SK-N-SH (cell line): ENCODE measurements around the gene FXYD7. TPM values are rescaled to one million over a fixed set of nuclear protein-coding genes. Genes with fewer than 3 reads are reported as not detected.
"Not testable (repeated sequence)": the region's sequence is repeated elsewhere in the genome, so short reads cannot be mapped to it uniquely, and the experiment has no call there.

Experiments used
- CTCF ChIA-PET: fragments of 300-600, 350-600 bp; formaldehyde crosslinking; extraction: SDS; loops from one replicate; lab custom pipeline; 2021; lab: Yijun Ruan, JAX
- POLR2A ChIA-PET: fragments of 350-600 bp; sonication (Branson Sonifier 250); formaldehyde crosslinking; extraction: SDS; loops from one replicate; lab custom pipeline; 2020; ENCODE audit warnings: antibody characterized with exemption, inconsistent platforms; lab: Yijun Ruan, JAX
- DNase-seq: peaks from one replicate; pipeline ENCODE4 v3.0.0; 2012
- H2AFZ ChIP-seq: fragments of 200-600 bp; sonication (generic); 2 replicates; pipeline ENCODE4 v1.8.1; 2016; ENCODE audit warnings: antibody characterized with exemption, mild to moderate bottlenecking, low read depth
- H3F3A ChIP-seq: fragments of 200-600 bp; sonication (generic); replicated peaks from 2 replicates; pipeline ENCODE3; 2016; ENCODE audit warnings: antibody characterized with exemption, mild to moderate bottlenecking; ENCODE audit not compliant: insufficient read depth
- H3K27ac ChIP-seq, 2 experiments: fragments of 200-500 bp in 1 of 2; fragments of 200-600 bp in 1 of 2; sonication (Bioruptor generic) in 1 of 2; sonication (generic), shearing (Covaris generic) in 1 of 2; 2 replicates each; pipeline versions ENCODE4 v1.5.1 to v1.6.1; 2014 to 2016; ENCODE audit warnings: low read depth in 2 of 2, inconsistent platforms in 1 of 2, low read length in 1 of 2, mild to moderate bottlenecking in 1 of 2, mixed read lengths in 1 of 2
- H3K27me3 ChIP-seq: fragments of 200-600 bp; sonication (generic), shearing (Covaris generic); 2 replicates; pipeline ENCODE4 v1.6.1; 2016; ENCODE audit warnings: mixed run types; ENCODE audit not compliant: insufficient read depth
- H3K36me3 ChIP-seq, 2 experiments: fragments of 200-500 bp in 1 of 2; fragments of 200-600 bp in 1 of 2; sonication (Bioruptor generic) in 1 of 2; sonication (generic) in 1 of 2; replicated peaks in 1 of 2; 2 replicates each; pipeline versions ENCODE3 to v1.5.1; 2014 to 2016; ENCODE audit warnings: low read length in 1 of 2, mild to moderate bottlenecking in 1 of 2; ENCODE audit not compliant: insufficient read depth in 2 of 2, control insufficient read depth in 1 of 2
- H3K4me1 ChIP-seq, 2 experiments: fragments of 200-500 bp in 1 of 2; fragments of 200-600 bp in 1 of 2; sonication (Bioruptor generic) in 1 of 2; sonication (generic), shearing (Covaris generic) in 1 of 2; 2 replicates each; pipeline versions ENCODE4 v1.5.1 to v1.6.1; 2014 to 2016; ENCODE audit warnings: low read depth in 1 of 2, low read length in 1 of 2, mixed run types in 1 of 2; ENCODE audit not compliant: insufficient read depth in 2 of 2, control insufficient read depth in 1 of 2
- H3K4me2 ChIP-seq: fragments of 200-600 bp; sonication (generic), shearing (Covaris generic); 2 replicates; pipeline ENCODE4 v1.6.1; 2017; ENCODE audit warnings: mixed run types
- H3K4me3 ChIP-seq, 2 experiments: fragments of 200-500 bp in 1 of 2; fragments of 200-600 bp in 1 of 2; sonication (Bioruptor generic) in 1 of 2; sonication (generic), shearing (Covaris generic) in 1 of 2; 2 replicates each; pipeline versions ENCODE4 v1.5.1 to v1.8.1; 2014 to 2016; ENCODE audit warnings: low read depth in 2 of 2, inconsistent platforms in 1 of 2, low read length in 1 of 2, mild to moderate bottlenecking in 1 of 2, mixed read lengths in 1 of 2, moderate library complexity in 1 of 2
- H3K79me2 ChIP-seq: fragments of 200-600 bp; sonication (generic); 2 replicates; pipeline ENCODE4 v1.8.1; 2017; ENCODE audit warnings: mild to moderate bottlenecking; ENCODE audit not compliant: insufficient read depth
- H3K9ac ChIP-seq: fragments of 200-600 bp; sonication (generic); 2 replicates; pipeline ENCODE4 v1.6.1; 2017; ENCODE audit warnings: mixed run types
- H3K9me2 ChIP-seq: fragments of 200-600 bp; sonication (generic); 2 replicates; pipeline ENCODE4 v1.6.1; 2017; ENCODE audit warnings: mixed run types
- H3K9me3 ChIP-seq: fragments of 200-600 bp; sonication (generic); 2 replicates; pipeline ENCODE4 v1.6.1; 2017; ENCODE audit warnings: mixed run types, mild to moderate bottlenecking, moderate library complexity
- H4K20me1 ChIP-seq: fragments of 200-600 bp; sonication (generic); 2 replicates; pipeline ENCODE4 v1.6.1; 2017; ENCODE audit warnings: mild to moderate bottlenecking, mixed run types; ENCODE audit not compliant: insufficient read depth
- EP300 ChIP-seq, 2 experiments: IDR thresholded peaks; 2 replicates each; pipeline versions ENCODE4 v1.4.0 to v1.6.1; 2012; ENCODE audit warnings: borderline replicate concordance in 1 of 2, low read depth in 1 of 2, low read length in 1 of 2
- RFX5 ChIP-seq: IDR thresholded peaks from 2 replicates; pipeline ENCODE4 v1.6.1; 2012; ENCODE audit warnings: mild to moderate bottlenecking, improper control_type of control experiment, low read length
- TCF12 ChIP-seq: IDR thresholded peaks from 2 replicates; pipeline ENCODE4 v1.4.0; 2012
- TEAD4 ChIP-seq: IDR thresholded peaks from 2 replicates; pipeline ENCODE4 v1.4.0; 2012; ENCODE audit warnings: mild to moderate bottlenecking, borderline replicate concordance; ENCODE audit not compliant: insufficient read depth
- ZBTB33 ChIP-seq: IDR thresholded peaks from 2 replicates; pipeline ENCODE4 v1.4.0; 2012; ENCODE audit warnings: low read depth, borderline replicate concordance
- WGBS: methylation state at CpG from one replicate; pipeline ENCODE4 v1.1.6; 2017; ENCODE audit warnings: low lambda C conversion rate; 5-methylcytosine and 5-hydroxymethylcytosine counted together
- polyA plus RNA-seq, 3 experiments: library from polyadenylated mRNA; depleted of rRNA; stranded (reverse); fragments of >200 nt; gene quantifications; 2 replicates each; pipeline ENCODE4 v1.2.3, GENCODE V29; 2012

FXYD7 gene
- polyA plus RNA-seq, 1 of the 3 experiments (the other 2 are of a cell fraction): 0.44 TPM

- TF ChIP-seq RFX5: no peak
- no peak for TF ChIP-seq ZBTB33
- TF ChIP-seq TEAD4: no peak
Measured at GRCh38 chr19:35099897-35100275, 43.2 kb upstream of the FXYD7 start (continued).

DNA sequence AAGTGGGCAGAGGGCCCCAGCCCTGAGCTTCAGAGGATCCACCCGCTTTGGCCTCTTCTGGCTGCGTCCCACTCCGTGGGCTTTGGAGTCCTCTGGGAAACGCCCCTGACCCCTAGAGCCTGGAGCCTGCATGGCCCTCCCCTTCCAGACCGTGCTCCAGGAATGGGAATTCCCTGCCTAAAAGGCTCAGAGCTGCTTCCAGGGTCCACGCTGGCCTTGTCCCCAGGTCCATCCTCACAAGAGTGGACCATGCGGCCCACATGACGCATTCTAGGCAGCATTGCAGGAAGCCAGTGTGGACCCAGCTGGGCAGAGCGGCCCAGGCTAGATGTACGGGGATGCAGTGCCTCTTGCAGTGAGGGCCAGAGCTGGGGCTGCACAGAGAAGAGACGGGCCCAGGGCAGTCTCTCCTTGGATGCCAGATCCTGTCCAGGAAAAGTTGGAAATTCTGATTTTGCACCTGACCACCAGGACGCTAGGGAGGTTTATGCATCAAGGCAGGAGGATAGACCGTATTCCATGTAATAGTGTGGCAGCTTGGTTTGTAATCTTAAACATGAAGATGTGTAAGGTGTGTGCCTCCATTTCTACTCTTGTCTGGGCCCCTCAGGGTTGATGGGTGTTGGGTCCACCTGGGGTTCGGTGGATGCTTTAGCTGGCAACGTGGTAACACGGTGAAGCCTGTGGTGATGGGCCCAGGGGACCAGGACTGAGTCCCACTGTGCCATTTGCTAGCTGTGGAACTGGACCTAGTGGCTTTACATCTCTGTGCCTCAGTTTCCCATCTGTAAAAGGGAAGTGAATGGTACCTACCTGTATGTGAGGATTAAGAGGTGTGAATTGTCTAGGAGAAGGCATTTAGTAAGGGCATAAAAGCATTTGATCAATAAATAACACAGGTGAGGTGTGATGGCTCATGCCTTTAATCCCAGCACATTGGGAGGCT is 42.2 kb upstream of the FXYD7 start:
- ChIA-PET CTCF (interaction anchor here (0.9 to 5.2 kb wide), 7 partner anchors 9 to 56 kb away, joined by 3 to 27 read pairs (median 6); partner anchors contain the start of gene LGI4), POLR2A (no interaction called here)
- H3K36me3 ChIP-seq: no peaks in the 10 kb centered on the region
- no peaks in the 10 kb centered on the region for H3K9me3 ChIP-seq
- no peaks in the 10 kb centered on the region for H3K79me2 ChIP-seq
- no peak overlapping the region for H3K9ac ChIP-seq
- H3K27me3 ChIP-seq: no peaks in the 10 kb centered on the region
- H2AFZ ChIP-seq: no peak overlapping the region
- H4K20me1 ChIP-seq: no peaks in the 10 kb centered on the region
- no peak for TF ChIP-seq EP300 (IDR thresholded peaks at IDR 0.05; ENCODE audit: borderline replicate concordance in 1 of 2, low read depth in 1 of 2, low read length in 1 of 2)
- no peak for TF ChIP-seq TCF12
- no peaks in the 10 kb centered on the region for H3K9me2 ChIP-seq
- WGBS: 66% methylated on average over 15 of the region's 16 CpGs
- no peak overlapping the region for H3K4me3 ChIP-seq
- H3F3A ChIP-seq: no peaks in the 10 kb centered on the region
- no peak for DNase-seq
- H3K4me2 ChIP-seq: no peak overlapping the region
- H3K27ac ChIP-seq: no peak overlapping the region
- no peaks in the 10 kb centered on the region; a peak in 1 of 4 replicates for H3K4me1 ChIP-seq

DNA sequence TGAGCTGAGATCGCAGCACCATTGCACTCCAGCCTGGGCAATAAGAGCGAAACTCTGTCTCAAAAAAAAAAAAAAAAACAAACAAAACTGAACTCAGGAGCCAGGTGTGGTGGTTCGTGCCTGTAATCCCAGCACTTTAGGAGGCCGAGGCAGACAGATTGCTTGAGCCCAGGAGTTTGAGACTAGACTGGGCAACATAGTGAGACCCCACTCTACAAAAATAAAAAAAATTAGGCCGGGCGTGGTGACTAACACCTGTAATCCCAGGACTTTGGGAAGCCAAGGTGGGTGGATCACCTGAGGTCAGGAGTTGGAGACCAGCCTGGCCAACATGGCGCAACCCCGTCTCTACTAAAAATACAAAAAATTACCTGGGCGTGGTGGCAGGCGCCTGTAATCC is 41.1 kb upstream of the FXYD7 start:
- H3K9me2 ChIP-seq, H3K4me1 ChIP-seq, H3K36me3 ChIP-seq, H3K4me2 ChIP-seq, H3K79me2 ChIP-seq, H3K4me3 ChIP-seq, H3K9ac ChIP-seq, H2AFZ ChIP-seq, DNase-seq, POLR2A ChIA-PET, H3K27me3 ChIP-seq, H4K20me1 ChIP-seq, H3K9me3 ChIP-seq, H3F3A ChIP-seq, CTCF ChIA-PET, H3K27ac ChIP-seq: not testable (repeated sequence)
- WGBS: 83% methylated on average over 10 of the region's 10 CpGs

DNA sequence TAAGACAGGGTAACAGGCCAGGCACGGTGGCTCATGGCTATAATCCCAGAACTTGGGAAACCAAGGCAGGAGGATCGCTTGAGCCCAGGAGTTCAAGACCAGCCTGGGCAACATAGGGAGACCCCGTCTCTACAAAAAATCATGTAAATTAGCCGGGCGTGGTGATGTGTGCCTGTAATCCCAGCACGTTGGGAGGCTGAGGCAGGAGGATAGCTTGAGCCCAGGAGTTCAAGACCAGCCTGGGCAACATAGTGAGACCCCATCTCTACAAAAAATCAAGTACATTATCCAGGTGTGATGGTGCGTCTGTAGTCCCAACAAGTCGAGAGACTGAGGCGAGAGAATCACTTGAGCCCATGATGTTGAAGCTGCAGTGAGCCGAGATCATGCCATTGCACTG is 39.4 kb upstream of the FXYD7 start:
- H3K4me3 ChIP-seq, H3F3A ChIP-seq, H3K4me2 ChIP-seq, H3K9ac ChIP-seq, H4K20me1 ChIP-seq, H3K27me3 ChIP-seq, H3K4me1 ChIP-seq, H3K79me2 ChIP-seq, H3K27ac ChIP-seq, H3K36me3 ChIP-seq, H2AFZ ChIP-seq, POLR2A ChIA-PET, DNase-seq, H3K9me2 ChIP-seq, H3K9me3 ChIP-seq: not testable (repeated sequence)
- CTCF ChIA-PET: interaction anchor here (0.9 to 1.6 kb wide), 4 partner anchors 11 to 59 kb away, joined by 3 to 6 read pairs (median 4); no protein-coding TSS in a partner anchor
- 33% methylated on average over 10 of the region's 10 CpGs for WGBS
